Stimulated activated CD8-positive, alpha-beta memory T cell treated with anti-CD3 and anti-CD28 coated beads, Interleukin-15, amount 100 ng/mL, for 4 hours (primary cell): ENCODE measurements around the gene RBM47.
"Not testable (repeated sequence)": the region's sequence is repeated elsewhere in the genome, so short reads cannot be mapped to it uniquely, and the experiment has no call there.

Experiments
- DNase-seq, 2 donors: peaks; one replicate each; pipeline ENCODE4 v3.0.0-alpha.2; 2020; ENCODE audit warnings: low read depth in 2 of 2

The RBM47 gene

DNA sequence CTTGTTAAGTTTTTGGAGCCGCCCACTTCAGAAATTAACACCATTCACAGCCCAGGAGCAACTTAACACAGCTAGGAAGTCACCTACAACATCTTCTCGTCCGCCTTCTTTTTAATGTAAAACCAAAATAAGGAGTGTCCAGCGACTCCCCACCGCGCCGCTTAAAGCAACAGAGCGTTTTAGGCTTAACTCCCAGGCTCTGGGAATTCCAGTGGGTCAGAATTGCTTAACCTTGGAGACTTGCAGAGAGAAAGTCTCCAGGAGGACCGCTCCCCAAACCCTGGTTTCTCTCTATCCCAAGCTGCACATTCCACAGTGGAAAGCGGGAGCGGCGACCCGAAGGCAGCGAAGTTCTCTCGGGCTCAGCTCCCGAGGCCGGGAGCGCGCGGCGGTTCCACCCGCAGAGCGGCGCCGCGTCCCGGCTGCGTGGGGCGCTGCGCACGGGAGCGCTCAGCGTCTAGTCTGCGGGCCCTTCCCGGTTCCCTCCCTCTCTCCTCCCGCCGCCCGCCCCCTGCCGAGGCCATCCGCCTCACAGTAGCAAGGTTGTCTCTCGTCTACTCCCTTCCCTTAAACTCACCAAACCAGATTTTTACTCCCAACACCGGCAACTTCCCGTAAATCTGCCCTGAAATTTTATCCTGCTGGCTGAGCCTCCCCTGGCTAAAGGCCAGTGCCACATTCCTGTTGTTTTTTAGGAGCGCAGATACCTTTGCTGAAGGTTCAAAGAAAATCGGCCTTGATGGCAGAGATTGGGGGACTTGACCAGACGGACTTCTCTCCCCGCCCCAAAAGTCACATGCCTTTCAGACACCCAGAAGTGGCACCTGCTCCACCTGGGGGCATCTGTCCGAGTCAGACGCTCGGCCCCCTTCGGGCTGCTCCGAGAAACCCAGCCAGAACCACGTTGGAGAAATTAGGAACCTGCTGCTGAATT is at the start of gene RBM47:
Gene RBM47, minus strand, starts transcription at position 464 of the 934 bp plus-strand sequence. CDS start 190,971 bp downstream, outside the sequence.
- DNase-seq = no peak

DNA sequence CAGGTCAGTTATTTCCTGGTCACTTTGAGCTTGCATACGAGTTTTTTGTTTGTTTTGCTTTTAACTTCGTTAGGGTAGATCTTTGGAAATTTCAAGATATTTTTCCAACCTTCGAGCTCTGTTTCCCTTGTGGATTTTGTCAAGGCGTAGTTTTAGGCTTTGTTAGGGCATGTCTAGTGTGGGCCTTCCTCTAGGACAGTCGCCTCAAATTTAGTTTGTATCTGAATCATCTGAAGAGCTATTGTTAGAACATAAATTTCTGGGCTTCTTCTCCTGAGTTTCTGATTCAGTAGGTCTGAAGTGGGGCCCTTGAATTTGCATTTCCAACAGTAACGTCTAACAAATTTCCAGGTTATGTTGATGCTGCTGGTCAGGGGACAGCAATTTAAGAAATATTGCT is 48.8 kb upstream of the RBM47 start:
- DNase-seq = no peak

DNA sequence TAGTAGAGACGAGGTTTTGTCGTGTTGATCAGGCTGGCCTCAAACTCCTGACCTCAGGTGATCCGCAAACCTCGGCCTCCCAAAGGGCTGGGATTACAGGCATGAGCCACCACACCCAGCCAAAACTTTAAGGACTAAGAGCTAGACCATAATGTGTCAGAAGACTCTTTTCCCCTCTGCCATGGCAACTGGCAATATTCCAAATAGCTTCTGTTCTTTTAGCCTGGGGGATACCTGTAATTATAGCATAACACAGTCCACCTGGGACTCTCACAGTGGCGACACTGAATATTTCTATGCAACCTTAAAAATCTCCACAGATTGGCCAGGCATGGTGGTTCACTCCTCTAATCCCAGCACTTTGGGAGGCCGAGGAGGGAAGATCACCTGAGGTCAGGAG is 45.5 kb upstream of the RBM47 start:
- no peak for DNase-seq

DNA sequence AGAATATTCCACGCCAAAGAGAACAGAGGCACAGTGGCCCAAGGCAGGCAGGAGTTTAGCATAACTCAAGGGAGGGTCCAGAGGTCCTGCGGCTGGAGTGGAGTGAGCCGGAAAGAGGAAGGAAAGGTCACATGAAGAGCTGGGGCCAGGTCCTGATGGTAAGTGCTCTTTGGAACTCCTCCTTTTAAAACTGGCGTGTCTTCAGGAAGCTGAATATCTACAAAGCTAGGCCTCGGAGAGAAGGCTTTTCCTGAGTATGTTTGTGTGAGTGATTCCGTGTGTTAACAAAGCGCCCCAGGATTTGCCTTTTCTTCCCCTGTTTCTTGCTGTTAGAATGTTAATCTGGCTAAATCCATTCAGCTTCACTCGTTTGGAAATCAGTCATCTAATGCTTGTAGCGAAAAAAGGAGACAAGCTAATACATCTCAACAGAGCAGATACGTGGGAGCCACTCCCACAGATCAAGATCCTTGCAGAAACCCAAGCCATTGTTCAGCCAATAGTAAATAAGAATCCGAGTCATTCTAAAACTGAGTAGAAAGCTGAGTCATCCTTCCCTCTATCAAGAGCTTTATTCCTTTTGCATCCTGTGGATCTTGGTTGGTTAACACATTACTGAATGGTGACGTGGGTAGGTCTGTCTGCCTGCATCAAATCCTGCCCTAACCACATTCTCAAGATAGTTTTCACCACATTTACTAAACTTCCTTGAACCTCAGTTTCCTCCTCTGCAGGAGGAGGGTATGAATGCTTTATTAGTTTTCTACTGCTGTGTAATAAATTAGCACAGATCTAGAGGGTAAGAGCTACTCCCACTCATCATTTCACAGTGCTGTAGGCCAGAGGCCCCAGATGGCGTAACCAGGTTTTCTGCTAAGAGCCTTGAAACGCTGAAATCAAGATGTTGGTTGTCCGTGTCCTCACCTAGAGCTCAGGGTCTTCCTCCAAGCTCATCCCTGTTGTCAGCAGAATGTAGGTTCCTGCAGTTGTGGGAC is 43.2 kb upstream of the RBM47 start:
- no peak for DNase-seq

DNA sequence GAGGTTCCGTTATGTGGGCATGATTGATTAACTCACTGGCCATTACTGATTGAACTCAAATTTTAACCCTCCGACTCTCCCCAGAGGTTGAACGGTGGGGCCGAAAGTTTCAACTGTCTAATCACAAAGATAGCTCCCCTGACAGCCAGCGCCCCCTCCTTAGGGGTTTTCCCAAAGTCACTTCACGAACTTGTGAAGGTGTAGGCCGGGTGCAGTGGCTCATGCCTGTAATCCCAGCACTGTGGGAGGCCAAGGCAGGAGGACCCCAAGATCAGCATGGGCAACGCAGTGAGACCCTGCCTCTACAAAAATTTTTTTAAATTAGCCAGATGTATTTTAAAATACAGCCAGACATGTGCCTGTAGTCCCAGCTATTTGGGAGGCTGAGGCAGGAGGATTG is 39.8 kb upstream of the RBM47 start:
- DNase-seq = no peak

DNA sequence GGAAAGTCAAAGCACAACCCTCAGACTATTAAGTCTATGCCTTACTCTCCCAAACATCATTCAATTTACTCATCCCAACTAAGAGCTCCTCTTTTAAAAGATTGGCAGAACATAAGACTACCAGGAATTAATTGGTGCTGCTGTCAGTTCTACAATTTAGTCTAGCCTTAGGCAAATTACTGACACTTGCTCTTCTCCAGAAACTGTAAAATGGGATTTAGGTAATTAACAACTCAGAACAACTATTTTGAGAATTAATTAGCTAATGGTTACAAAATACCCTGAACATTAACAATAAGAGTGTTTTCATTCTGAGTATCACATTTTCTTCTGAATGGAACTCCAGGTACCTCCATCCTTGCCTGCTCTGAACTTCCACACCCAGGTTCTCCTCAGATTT is 36.2 kb upstream of the RBM47 start:
- no peak for DNase-seq

DNA sequence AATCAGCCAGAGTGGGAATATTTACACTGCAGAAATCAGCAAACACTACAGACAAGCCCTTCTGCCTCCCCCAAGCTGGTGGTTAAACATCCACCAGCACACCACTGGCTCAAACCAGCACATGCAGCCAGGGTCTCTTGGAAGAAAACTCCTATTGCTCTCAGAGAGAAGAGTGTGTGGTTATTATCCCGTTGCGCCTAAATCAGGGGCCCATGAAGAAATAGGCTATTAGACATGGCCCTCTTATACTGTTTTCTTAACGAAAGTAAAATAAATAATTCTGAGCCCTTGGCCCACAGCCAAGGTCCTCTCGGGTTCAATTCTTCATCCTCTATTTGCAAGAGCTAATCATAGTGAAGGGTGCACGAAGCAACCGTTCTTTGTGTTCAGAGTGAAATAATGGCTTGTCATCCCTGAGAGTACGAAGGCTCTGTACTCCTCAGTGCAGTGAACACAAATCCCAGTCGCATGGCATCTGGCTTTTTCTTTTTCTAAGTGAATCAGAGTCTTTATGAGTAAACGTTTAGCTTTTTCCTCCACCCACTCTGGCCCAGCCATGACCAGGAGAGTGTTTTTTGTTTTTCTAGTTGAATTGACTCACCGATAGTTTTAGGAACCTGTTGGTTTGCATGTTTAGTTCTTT is 33.4 kb upstream of the RBM47 start:
- no peak for DNase-seq

DNA sequence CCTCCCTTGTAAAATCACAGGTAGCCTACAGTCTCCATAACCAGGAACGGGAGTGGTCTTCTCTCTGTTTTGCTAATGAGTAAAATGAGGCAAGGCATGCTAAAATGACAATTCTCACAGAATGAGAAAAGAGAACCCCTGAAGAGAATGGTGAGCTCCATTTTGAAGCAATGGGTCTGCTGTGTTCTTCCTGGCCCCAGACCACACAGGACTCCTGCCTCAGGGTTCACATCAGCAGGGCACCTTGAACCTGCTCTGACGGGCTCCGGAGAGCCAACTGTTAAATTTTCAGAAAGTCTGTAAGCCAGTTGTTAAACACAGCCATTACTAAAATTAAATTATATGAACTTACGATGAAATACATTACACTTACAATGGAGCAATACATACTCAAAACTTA is 32.1 kb upstream of the RBM47 start:
- no peak for DNase-seq

DNA sequence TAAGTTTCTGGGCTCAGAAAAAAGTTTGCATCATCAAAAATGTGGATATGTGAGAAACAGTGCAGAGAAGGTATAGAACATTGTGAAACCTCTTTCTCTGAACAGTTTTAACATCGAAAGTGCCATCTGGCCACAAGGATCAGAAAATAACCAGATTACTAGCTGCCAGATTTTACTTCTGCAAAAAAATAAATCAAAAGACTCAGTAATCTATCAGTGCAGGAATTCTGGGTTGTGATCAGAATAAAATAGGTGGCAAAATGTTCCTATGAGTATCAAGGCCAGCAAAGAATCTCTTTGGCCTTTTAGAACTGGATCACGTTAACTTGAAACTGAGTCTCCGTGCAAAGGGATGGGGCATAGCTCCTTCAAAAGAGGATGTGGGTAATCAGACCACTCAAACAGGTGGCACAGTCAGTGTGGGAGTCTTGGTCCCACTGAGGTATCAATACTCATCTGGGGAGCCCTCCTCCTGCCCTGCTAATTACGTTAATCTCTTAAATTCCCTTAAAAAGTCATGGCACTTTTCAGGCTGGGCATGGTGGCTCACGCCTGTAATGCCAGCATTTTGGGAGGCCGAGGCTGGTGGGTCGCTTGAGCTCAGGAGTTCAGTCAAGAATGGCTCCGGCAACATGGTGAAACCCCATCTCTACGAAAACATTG is 26.7 kb upstream of the RBM47 start:
- no peak for DNase-seq

DNA sequence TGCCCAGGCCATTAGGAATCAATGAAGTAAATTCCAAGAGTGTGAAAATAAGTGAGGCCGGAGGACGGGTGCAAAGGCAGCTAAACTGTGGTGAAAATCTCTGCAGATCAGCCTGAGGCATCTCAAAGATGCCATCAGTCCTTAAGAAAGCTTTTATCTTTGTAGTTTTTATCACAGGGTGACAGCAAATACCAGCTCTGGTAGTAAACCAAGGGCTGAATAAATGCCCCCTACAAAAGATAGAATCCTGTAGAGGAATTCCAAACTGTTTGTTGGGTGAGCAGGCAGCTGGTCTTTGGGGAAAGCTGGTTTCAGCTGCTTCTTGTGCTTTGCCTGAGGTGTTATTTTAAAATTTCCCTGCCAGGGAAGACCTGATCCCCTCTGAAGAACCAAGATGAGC is 21.6 kb upstream of the RBM47 start:
- no peak for DNase-seq

DNA sequence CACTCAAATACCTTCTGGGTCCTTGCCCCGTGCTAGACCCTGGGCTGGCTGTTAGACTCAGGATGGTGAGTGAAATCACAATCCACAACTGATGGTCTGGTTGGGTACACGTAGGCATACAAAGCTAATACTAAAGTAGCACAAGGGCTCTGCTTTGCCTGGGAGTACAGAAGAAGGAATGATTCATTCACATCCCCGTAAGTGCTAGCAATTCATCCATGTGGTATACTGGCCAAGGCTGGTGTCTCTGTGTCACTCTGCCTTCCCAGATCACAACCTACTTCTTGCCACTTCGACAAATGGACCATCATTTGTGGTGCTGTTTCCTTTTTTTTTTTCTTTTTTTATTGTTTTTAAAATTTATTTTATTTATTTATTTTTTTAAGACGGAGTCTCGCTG is 19.7 kb upstream of the RBM47 start:
- no peak for DNase-seq

DNA sequence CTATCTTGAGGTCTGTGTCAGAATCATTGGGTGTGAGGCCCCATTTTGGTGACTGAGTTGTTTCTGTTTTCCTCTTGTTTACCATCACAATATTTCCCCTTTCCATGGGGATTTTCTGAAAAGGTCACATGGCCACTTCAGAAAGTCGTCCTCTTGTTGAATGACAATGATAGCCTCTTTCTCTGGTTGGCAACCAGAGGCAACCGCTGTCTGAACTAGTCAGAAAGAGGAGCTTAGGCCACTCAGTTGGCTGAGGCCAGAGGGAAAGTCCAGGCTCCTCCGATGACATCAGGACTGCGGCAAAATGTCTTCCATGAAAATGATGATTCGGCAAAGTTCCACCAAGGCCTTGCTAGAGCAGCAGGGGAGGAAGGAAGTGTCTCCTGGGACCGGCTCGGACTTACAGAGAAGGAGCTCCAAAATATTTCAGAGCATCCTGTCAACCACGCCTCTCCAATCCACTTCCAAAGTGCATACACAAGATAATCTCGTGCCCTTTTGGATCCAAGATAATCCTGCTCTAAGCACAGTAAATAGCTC is 19.1 kb upstream of the RBM47 start:
- no peak for DNase-seq

DNA sequence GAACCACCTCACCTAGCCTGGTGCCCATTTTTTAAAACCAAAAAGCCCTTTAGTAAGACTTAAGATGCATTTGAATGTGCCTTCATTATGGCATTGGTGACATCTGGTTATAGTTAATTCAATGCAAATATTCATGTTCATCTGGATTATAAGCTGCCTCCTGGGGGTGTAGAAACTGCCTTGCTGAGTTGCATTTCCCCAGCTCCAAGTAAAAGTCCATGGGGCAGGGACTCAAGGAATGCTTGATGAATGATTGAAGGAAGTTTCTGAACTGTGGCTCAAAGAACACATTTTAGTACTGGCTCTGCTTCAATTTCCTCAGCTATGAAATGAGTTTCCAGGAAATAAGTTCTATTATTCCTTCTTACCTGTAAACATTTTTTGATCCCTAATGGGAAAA is 18.5 kb upstream of the RBM47 start:
- DNase-seq = no peak

DNA sequence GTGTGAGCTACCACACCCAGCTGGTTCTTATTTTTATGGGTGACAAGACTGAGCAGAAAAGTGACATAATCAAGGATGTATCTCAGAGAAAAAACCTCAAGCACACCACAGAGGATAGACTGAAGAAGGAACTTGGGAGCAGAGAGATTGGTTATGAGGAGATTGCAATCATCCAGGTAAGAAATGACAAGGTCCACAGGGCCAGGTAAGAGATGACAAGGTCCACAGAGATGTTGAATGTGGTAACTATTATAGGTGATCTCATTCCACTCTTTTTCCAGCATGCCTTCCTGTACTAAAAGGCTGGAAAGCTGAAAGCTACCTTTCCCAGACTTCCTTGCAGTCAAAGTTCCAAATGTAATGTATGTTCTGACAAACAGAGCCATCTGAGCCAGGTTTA is 15.9 kb upstream of the RBM47 start:
- no peak for DNase-seq

DNA sequence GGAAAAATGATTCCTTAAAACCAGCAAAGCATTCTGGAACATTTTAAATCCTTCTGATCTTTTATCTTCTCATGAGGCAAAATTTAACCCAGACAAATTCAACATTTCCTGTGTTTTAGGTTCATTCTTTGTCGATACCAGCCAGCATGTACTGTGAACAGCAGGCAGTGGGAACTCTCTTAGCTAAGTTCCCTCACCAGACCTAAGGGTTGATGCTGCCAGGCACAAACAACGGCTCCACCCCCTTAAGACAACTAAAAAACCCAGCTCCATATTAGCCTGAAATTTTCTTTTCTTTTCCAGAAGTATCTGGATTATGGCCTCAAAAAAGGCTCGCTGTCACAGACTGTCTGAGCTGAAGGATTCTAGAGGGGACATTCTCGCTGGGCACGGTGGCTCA is 2.4 kb upstream of the RBM47 start:
- DNase-seq = no peak

DNA sequence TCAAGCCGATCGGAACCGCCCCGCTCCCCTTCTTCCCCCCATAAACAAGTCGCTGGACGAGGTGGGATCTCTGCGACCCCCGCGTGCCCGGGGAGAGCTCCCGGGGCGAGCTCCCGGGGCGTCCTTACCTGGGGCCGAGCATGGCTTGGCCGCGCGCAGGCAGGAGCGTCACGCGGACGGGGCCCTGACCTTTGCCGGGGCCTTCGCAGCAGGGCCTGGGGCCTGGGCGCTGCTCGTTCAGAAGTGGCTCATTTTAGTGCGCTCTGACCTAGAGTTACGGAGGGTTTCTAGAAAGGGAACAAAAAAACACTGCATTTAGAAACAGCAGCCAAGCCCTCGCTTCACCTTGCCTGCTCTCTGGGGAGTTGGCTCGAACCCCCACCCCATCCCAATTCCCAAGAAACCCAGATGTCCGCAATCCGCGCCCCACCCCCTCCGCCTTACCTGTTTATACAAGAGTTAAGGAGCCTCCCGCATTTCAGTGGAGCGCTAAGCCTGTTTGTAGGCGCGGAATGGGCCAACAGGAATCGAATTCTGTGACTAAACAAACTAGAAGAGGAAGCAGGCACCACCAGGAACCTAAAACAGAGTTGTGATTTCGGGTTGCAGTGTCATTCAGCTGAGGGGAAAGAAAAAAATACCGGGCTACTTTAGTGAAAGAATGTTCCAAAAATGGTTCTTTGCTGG is 814 bp upstream of the RBM47 start:
- DNase-seq = no peak

DNA sequence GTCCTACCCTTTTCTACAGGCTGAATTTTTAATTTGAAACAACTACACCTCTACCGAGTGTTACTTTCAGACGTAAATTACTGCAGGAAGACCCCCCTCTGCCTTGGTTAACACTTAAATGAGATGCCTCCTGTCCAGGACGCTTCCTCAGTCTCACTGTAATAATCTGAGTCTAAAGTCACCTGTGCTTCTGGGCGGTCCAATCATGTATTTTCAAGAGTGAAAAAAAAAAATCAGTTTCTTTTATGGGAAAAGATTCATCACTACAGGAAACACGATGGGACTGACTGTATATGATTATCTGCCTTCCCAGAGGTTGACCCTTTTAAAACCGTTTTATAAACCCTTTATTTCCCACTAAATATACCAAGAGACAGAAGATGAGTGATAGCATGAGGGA is 776 bp downstream of the RBM47 start:
- no peak for DNase-seq

DNA sequence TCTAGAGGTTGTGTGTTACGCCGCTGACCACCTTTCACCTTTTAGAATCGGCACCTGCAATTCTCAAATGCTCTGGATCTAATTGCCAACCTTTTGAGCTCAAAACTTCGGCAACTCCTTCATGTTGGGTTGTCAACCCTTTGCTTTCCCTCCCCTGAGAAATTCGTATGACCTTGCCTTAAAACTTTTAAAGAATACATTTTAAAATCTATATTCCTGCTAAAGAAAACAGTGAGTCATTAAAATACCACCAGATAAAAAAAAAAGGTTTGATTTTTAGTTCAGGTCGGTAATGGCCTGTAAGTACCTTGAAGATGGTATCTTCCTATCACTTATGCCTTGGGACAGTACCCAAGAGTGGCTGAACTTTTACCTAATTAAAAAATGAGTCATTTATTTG is 1.3 kb downstream of the RBM47 start:
- not testable (repeated sequence) for DNase-seq

DNA sequence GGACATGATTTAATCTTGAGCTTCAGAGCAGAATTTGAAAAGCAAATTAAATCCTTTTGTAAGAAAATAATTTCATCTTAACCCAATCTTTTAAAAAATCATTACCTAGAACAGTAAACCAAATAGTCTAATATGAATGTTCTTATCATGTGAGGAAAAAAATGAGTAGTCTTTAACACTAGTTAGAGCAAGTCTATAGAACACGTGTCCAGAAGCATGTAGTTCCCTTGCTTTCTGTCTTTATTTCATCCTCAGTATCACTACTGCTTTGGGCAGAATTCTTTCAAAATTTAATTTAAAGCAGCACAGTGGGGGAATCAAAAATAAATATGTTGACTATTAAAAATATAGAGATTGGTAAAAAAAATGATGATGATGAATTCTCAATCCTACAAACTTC is 2.1 kb downstream of the RBM47 start:
- no peak for DNase-seq

DNA sequence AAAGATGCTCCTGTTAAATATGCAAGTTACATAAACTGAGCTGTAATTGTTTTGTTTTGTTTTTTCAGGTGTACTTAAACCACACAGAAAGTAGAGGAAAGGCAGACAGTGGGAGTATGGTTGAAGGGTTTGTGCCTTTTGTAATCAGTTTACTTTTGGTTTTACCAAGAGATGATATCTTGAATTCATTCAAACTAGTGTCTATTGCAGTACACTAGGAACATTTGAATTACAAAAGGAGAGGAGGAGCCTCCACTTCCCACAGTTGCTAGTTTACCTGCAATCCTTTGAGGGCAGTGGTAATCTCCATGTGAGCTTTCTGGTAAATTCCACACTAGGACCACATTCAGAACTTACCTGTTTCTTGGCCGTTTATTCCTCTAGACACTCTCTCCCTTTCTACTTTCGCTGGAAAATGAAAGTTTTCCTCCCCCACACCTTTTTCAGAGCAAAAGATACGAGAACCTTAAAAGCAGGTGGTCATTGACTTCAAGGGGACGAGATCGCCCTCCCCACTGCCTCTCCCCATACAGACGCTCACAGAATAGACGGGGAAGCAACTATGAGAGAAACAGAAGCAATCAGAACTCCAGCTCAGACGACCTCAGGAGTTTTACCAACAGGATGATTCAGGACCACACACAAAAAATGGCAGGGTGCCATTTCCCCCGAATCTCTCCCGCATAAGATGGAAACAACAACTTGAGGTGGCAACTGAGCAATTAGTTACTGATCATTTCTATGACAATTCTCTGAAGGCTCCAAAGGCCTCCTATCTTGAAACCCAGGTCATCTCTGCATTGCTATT is 3.3 kb downstream of the RBM47 start:
- no peak for DNase-seq
